Measurements from ENCODE around the gene PHACTR1.

PHACTR1 gene

DNA sequence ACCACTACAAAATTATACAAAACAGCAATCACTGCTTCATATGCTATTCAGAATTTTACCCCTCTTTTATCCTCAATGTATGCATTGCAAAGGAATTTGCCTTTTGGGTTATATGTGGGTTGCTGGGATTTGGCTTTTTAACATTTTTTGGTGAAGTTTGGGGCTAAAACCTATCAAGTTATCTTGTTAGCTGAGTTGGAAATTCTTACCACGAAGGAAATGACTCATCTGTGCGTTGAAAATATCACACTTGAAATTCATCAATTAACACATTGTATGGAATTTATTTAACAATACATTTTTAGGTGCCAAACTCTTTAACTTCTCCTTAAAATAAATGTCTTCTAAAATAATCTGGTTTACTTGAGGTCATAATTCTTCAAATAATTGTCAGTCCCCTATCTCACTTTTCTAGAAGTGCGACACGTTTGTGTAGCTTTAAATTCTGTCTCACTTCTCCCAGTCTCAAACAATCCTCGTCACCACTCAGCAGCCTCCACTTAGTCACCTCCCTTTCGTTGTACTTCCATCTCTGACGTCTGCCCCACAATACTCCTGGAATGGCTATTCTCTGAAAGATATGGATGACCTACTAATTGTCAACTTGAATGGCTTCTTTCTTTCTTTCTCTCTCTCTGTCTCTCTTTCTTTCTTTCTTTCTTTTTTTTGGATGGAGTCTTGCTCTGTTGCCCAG lies 88.5 kb downstream of the PHACTR1 start:
- DNase-seq: no peak

DNA sequence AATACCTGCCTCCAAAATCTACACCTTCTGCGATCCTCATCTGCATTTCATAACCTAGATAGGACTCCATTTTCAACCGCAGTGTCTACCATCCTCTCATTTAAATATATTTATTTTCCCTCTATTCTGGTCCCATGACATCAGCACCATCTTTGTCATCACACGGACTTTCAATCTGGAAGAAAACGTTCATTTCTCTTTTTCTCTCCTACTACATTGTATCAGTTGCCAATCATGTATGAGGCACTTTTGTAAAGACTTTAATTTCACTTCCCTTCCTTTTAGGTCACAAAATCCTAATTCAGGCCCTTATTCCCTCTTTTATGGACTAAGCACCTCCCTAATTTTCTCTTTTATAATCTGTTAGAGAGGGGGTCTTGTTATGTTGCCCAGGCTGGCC lies 89.6 kb downstream of the PHACTR1 start:
- no peak for DNase-seq

DNA sequence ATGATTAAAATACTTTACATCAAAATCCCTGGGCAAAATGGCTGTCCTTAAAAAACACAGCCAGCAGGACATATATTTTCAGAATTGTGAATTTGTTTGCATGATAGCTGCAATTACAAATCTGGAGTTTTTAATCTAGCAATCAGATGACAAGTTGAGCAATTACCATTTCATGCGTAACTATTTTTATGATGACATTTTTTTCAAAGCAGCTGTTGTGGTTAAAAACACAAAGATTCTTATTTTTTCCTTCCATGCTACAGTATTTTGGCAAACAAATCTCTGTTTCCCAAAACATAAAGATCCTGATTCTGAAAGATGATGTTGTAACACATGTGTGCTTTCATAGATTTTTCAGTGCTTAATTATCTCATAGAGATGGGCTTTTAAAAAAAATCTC lies 90.2 kb downstream of the PHACTR1 start:
- no peak for DNase-seq

DNA sequence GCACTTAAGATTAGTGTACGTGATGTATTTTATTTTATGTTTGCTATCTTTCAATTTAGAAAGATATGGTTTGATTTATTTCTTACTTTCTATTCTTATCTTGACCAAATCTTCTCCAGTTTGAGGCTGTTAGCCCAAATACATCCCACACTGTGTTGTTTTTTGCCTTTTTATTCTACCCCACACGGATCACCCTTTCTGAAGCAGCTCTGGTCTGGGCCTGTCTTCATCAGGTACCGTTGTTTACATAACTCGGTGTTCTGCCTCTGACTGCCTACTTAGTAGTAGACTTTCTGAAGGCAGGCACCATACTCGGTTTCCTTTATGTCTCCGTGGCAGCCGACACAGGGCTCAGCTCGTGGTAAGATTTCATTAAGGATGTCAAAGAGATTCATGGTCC lies 95.0 kb downstream of the PHACTR1 start:
- DNase-seq: no peak

DNA sequence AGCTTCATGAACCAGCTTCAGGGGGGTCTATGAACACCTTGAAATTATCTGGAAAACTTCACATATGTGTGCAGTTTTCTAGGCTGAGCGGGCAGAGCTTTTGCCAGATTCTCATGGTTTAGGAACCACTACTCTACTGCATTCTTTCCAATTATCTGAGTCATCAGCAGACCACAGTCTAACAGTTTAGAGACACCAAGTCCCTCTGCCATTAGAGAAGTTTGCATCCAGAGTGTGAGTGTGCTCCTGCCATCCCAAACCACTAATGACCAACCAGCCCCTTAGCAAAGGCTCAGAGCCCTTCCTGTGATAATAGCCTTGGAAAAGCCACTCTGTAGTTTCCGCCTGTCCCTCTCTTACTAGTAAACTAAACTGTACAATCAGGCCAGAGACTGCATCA lies 96.8 kb downstream of the PHACTR1 start:
- no peak for DNase-seq

DNA sequence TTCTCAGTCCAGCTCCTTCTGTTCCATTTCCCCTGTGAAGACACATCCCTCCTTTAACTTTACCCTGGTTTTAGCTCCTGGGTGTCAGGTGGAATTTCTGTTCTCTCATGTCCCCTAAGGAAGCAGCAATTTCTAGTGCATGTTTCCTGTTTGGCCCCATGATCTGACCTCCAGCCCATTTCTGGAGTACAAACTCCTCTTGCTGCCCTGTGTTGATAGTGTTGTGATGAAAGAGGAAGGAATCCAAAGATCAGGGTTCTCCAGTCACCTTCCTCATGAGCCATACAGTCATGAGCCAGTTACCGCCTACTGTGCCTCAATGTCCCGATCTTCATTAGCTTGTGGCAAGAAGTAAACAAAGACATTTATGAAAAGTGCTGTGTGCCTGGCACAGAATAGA lies 97.4 kb downstream of the PHACTR1 start:
- no peak for DNase-seq

DNA sequence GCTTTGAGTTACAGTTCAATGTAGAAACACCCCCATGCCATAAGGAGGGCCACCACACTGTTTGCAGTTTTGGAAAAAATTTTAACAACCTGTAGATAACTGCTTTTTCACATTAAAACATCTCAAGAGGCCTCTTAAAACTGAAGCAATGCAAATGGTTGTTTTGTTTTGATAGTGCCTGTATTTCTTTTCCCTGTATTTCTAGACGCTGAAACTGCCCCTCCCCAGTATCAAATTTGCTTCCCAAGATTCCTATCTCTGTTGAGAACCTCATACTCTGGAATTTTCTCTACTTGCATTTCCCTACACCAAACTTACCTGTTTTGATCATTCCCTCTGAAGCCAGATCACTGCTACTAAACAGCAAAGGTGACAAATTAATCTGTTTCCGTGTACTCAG lies 98.5 kb downstream of the PHACTR1 start:
- DNase-seq: no peak

DNA sequence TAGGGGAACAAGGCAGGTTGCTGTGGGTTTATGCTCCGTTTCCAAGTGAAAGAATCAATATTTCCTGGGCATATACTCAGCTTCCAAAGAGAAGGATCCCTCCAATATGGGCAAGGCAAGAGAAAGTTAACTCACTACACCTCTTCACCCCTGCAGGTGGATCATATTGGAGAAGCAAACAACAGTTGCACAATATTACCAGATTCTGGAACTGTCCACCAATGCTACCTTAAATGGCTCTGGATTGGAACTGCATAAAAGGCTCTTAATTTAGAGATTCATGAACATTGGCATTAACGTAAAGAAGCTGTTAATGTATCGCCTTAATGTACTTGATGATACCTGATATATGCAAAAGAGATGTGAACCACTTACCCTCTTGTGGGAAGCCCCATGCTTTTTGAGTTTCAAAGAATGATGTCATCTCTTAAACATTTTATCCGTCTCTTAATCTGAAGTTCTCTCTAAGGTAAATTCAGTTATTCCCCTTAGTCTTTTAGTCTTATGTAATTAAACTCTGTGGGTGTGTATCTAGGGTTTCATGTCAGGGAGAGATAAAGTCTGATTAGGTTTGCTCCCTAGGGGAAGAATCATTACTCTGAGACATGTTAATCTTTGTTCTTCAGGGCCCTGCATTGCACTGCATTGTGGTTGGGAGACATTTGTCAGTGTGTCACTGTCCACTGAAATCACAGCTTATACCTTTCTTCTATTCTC lies 99.5 kb downstream of the PHACTR1 start:
- DNase-seq: no peak

DNA sequence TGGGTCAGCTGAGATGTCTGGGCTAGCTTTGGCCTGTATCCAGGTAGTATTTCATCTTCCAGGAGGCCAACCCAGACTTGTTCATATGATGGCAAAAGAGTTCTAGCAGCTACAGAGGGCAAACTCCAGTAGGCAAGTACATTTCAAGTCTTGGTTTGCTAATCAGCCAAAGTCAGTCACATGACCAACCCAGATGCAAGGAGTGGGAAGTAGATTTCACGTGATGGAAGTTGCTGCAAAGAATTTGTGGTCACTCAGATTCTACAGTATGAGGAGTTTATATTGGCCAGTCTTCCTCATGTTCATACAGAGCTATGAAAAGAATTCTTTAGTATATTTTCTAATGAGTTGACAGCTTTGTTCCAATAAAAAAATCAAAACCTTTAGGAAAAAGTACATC lies 101.8 kb downstream of the PHACTR1 start:
- DNase-seq: no peak

DNA sequence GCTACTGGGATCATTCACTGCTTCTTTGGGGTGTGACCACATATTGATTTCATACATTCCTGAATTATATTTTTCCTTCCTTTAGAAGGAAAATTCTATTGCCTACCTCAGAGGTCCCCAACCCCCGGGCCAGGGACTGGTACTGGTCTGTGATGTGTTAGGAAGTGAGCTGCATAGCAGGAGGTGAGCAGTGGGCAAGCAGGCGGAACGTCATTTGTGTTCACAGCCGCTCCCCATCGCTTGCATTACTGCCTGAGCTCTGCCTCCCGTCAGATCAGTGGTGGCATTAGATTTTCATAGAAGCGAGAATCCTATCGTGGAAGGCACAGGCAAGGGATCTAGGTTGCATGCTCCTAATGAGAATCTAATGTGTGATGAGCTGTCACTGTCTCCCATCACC lies 107.3 kb downstream of the PHACTR1 start:
- no peak for DNase-seq

DNA sequence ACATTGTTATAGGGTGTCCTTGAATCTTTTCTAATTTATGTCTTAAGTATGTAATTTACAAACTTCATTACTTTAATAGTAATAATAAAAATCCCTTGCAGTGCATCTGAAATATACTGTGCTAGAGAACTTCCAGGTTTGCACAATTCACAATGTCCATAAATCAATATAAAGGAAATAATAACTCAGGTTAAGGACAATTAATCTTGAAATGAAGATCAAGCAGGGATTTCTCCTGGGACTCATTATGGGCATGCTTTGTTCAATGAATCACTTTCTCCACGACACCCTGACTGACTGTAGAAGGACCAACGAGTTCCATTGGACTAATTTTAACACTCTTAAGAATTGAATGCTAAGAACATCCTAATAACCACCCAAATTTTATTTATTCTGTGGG lies 110.0 kb downstream of the PHACTR1 start:
- DNase-seq: no peak

DNA sequence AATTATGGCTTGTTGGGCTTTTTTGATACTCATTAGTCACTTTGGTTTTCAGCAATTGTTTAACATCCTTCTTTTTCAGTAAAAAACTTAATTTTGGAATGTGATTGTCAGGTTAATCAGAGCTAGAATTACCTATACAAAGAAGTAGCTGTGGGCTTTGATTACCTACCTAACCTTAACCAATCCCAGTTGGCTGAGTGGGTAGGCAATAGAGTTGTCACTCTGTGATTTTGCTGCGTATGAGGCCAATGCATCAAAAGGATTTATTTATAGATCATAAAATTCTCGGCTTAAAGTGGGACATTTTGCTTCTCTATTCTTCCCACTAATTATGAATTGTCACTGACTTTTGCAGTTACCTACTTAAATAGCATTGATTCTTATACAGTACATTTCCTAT lies 111.4 kb downstream of the PHACTR1 start:
- no peak for DNase-seq

DNA sequence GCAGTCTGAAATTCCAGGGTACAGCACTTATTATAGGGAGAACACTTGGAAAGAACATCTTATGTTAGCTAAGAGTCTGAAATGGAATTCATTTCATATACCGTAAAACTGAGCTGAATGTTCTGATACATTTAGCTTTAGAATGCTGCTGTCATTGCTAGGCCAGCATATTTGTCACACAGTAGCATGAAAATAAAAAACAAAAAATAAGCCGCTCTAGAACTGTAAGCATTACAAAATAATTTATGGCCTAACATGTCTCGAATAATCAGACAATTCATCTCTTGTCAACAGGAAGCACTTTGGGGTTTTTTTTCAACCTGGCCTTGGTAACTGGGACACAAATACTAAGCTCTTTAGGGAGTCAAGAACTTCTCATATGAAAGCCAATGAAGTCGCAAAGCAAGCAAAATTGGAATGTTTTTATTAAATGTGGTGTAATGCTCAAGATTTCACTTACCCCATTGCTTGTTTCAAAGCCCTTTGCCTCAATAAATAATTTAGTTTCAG lies 115.7 kb downstream of the PHACTR1 start:
- no peak for DNase-seq

DNA sequence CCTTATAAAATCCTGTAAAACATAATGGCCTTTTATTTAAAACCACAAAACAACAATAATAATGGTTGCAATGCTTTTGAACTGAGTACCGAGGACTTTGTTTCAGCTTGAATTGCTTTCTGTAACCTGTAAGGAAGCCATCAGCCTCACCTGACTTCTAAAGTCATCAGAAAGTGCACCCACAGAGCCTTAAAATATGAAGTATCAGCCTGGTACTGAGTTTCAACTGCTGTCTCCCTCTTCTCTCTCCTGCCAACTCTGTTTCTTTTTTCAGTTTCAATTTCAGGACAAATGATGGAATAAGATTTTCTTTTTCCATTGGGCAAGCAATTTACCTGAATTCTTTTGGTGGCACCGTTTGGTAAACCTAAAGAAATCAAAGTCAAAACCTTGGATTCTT lies 119.4 kb downstream of the PHACTR1 start:
- DNase-seq: no peak

DNA sequence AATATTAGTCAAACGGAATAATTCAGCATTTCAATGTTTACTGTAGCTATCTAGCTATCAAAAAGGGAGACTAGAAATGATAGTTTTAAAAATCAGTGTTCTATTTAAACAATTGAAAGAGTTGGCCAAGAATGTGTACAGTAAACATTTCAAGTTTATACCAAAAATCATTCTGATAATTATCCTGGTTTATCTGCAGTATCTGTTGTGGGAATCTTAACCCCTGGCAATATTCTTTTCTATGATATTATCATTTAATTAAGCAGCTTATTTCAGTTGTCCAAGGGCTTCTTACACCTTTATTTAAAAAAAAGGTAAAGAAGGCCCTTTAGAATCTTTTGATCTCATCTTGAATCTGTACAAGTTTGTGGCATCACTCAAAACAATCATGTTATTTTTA lies 125.1 kb downstream of the PHACTR1 start:
- no peak for DNase-seq

DNA sequence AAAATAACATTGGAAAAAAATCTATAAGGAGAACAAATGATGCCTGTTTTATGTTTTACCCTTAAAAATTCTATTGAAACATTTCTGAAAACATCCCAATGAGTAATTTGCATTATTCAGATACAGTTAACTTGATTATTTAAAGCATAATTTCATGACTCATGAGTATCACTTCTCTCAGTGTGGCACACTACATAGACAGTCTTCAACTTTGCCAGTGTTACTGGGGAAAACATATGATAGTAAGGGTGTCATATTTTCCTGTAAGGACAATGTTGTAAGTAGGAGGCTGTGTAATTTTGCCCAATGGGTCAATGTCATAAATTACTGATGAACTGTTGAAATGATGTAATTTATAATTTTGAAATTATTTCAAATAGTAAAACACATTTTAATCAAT lies 125.5 kb downstream of the PHACTR1 start:
- no peak for DNase-seq

DNA sequence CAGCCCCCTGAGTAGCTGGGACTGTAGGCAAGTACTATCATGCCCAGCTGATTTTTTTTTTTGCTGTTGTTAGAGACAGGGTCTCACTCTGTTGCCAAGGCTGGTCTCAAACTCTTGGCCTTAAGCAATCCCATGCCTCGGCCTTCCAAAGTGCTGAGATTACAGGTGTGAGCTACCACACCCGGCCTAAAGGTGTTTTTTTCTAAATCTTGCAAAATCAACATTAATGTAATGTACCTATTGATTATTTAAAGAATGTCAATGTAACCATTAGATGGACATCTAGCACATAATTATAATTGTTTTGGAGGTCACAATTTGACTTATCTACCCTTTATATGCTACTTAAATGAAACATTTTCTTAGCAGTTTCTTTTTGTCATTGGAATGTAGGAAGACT lies 126.1 kb downstream of the PHACTR1 start:
- no peak for DNase-seq

DNA sequence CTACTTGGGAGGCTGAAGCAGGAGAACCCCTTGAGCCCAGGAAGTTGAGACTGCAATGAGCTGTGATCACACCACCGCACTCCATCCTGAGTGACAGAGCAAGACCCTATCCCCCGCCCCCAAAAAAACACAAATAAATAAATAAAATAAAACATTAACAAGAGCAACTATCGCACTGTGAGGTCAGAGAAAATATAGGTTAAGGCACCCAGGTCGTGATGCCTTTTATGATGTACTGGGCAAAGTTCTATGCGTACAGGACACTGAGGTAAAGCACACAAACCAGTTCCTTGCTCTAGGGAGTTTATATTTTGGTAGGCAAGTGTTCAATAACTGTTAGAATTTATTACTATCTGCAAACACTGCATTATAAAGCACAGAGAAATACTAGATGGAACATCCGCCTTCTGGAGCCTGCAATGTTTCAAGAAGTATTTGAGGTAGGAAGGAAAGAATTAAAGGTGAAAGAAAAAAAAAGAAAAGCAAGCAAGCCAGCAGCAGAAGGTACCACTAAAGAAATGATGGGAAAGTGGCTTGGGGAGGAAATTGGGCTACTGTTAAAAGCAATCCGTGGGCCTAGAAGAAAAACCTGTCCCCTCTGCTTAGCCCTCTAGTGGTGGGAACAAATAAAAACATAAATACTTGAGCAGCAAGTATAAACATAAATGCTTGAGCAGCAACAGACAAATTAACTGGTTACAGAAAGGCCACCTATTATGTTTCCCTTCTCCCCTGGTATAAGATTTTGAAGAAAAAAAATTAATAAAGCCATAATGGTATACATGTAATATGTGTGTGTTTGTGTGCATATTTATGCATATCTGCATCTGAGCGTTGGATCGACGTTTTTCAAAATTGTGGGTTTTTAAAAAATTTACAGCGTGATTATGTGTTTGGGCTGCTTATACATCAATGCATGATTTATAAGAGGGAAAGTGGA lies 128.0 kb downstream of the PHACTR1 start:
- DNase-seq: peak; percentile 23

DNA sequence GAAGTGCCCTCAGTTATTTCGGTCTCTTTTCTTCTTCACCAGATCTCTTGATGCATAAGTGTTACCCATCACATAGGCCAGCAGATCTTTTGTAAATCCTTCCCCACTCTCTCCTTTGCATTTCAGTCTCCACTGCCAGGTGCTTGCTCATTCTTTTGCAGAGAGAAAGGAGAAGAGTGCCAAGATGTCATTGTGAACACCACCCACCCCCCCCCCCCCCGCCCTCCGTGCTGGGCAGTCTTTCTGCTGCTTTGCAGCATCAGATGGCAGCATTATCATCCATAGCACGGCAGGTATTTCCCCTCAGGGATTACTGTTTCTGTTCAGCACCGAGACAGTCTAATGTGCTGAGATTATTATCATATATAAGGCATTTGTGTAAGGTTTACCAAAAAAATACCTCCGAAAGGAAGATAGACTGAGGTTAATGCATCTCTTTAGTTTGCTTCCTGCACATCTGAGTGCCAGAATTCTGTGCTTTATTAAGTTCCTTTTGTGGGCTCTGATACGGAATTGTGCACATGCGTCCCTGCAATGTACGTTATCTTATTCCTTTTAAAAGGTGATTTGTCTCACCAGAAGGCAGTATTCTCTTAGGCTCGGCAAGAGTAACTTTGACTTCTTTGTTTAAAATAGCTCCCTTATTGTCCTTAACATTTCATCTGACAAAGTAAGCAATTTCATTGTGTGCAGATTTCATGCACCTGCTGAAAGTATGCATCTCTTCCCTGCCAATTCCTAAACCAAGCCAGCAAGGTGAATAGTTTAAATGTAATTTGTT lies 128.8 kb downstream of the PHACTR1 start:
- DNase-seq: no peak

DNA sequence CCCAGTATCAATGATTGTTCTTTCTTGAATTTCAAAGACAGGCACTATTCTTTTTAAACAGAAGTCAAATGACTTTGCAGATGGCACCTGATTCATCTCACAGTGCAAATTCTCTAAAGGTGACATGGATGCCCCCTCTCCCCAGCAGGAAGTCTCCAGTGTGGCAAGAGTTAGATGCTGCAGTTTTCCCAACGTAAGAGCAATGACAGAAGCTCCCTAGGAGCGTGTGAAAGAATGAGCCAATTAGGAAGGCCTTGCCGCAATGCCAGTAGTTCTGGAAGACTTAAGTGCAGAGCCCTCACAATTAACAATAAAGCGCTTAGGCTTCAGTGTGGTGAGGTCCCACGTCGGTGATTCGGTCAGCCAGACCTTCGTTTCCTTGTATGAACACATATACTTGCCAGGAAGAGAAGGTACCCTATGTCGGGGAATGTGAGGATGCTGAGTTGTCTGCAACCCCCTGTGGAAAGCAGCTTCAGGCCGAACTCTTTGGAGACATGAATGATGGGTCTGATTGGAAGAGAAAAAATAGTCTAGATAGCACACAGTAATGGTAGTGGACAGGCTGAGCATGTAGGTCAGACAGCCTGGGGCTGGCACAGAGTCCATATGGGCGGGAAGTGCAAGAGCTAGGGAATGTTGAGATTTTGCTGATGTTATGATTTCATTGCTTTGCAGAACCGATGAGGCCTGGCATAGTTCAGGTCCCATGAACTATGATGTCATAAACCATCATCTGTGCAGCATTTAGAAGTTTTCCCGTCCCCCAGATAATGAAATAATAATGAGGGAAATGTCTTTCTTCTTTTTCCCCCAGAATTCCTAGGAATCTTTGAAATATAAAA lies 132.6 kb downstream of the PHACTR1 start:
- no peak for DNase-seq

DNA sequence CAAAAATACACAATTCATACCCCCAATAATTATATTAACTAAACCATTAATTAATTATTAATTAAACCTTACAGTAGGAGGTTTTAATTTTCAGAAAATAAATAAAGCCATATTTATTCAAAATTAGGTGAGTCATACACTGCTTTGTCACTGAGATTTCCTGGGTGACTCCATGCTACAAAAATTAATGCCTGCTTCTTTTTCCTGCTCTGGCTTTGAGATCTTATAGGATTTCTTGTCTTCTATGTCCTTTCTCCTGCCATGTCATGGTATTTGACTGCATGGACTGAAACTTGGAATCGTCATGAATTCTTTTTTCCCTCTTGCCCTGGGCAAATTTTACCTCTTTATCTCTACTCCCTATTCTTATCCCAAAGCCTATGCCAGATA lies 133.2 kb downstream of the PHACTR1 start:
- no peak for DNase-seq
